IPS-20b (cell line): Measurements from ENCODE around the gene ENKUR.

Source experiments
- H3K27ac ChIP-seq: one replicate; pipeline ENCODE4 v1.5.1; 2013; ENCODE audit warnings: low read length
- H3K27me3 ChIP-seq: 2 replicates; pipeline ENCODE4 v1.6.1; 2013; ENCODE audit warnings: mild to moderate bottlenecking, low read length, inconsistent platforms; ENCODE audit not compliant: insufficient read depth
- H3K36me3 ChIP-seq: 2 replicates; pipeline ENCODE4 v1.6.1; 2013; ENCODE audit warnings: low read depth, mild to moderate bottlenecking, inconsistent platforms, low read length, moderate library complexity; ENCODE audit not compliant: insufficient read depth
- H3K4me1 ChIP-seq: 2 replicates; pipeline ENCODE4 v1.6.1; 2013; ENCODE audit warnings: mild to moderate bottlenecking, control low read depth, inconsistent platforms, low read length, moderate library complexity; ENCODE audit not compliant: insufficient read depth
- H3K4me3 ChIP-seq: 2 replicates; pipeline ENCODE4 v1.5.1; 2013; ENCODE audit warnings: mild to moderate bottlenecking, low read length, inconsistent platforms
- H3K9ac ChIP-seq: 2 replicates; pipeline ENCODE4 v1.6.1; 2013; ENCODE audit warnings: low read depth, mild to moderate bottlenecking, inconsistent platforms, low read length, moderate library complexity
- H3K9me3 ChIP-seq: 2 replicates; pipeline ENCODE4 v1.6.1; 2013; ENCODE audit warnings: mild to moderate bottlenecking, low read depth, low read length, inconsistent platforms; ENCODE audit not compliant: insufficient read depth

ENKUR gene

GRCh38 chr10:25015828-25016375 is at the start of gene ENKUR:
TSS of gene ENKUR (minus strand) at chr10:25016158. CDS start at chr10:25015936, 222 bp downstream.
- H3K9ac ChIP-seq = peak within 1 kb of the TSS; percentile 94
- peak within 1 kb of the TSS; percentile 88 for H3K4me3 ChIP-seq
- H3K36me3 ChIP-seq = no peaks in the 10 kb centered on the region
- H3K27ac ChIP-seq = peak within 1 kb of the TSS; percentile 89
- H3K9me3 ChIP-seq = no peaks in the 10 kb centered on the region
- no peaks in the 10 kb centered on the region for H3K27me3 ChIP-seq
- H3K4me1 ChIP-seq = no peaks in the 10 kb centered on the region; the same call in 1 of the 2 replicates

GRCh38 chr10:25064401-25064800 is 48.4 kb upstream of the ENKUR start:
- H3K4me3 ChIP-seq = no peak overlapping the region
- no peak overlapping the region for H3K9ac ChIP-seq
- no peaks in the 10 kb centered on the region for H3K36me3 ChIP-seq
- no peaks in the 10 kb centered on the region for H3K9me3 ChIP-seq
- 0 out of 2 replicates have a peak, but pooled peaks cover 3% of the 10 kb centered on the region for H3K4me1 ChIP-seq
- no peak overlapping the region for H3K27ac ChIP-seq
- peaks cover 42% of the 10 kb centered on the region for H3K27me3 ChIP-seq

GRCh38 chr10:25063644-25064043 is 47.7 kb upstream of the ENKUR start:
- Histone ChIP-seq H3K27ac (no peak overlapping the region), H3K27me3 (peaks cover 34% of the 10 kb centered on the region), H3K4me1 (no peaks in the 10 kb centered on the region), H3K9me3 (no peaks in the 10 kb centered on the region), H3K36me3 (no peaks in the 10 kb centered on the region), H3K4me3 (no peak overlapping the region), H3K9ac (no peak overlapping the region)

GRCh38 chr10:25063157-25063556 is 47.2 kb upstream of the ENKUR start:
- H3K9me3 ChIP-seq = no peaks in the 10 kb centered on the region
- no peak overlapping the region for H3K4me3 ChIP-seq
- no peak overlapping the region for H3K9ac ChIP-seq
- no peak overlapping the region for H3K27ac ChIP-seq
- no peaks in the 10 kb centered on the region for H3K36me3 ChIP-seq
- no peaks in the 10 kb centered on the region for H3K4me1 ChIP-seq
- peaks cover 29% of the 10 kb centered on the region for H3K27me3 ChIP-seq

GRCh38 chr10:25061711-25062449 is 45.9 kb upstream of the ENKUR start:
- Histone ChIP-seq H3K9me3 (no peaks in the 10 kb centered on the region), H3K27ac (no peak overlapping the region), H3K27me3 (peaks cover 17% of the 10 kb centered on the region), H3K4me3 (no peak overlapping the region), H3K36me3 (no peaks in the 10 kb centered on the region), H3K9ac (no peak overlapping the region), H3K4me1 (no peaks in the 10 kb centered on the region)

GRCh38 chr10:25061125-25061524 is 45.2 kb upstream of the ENKUR start:
- Histone ChIP-seq H3K27ac (no peak overlapping the region), H3K4me3 (no peak overlapping the region), H3K36me3 (no peaks in the 10 kb centered on the region), H3K4me1 (no peaks in the 10 kb centered on the region), H3K9me3 (no peaks in the 10 kb centered on the region), H3K9ac (no peak overlapping the region), H3K27me3 (peaks cover 10% of the 10 kb centered on the region)

- 0 out of 2 replicates have a peak, but pooled peaks cover 4% of the 10 kb centered on the region for H3K27me3 ChIP-seq
- H3K4me1 ChIP-seq = no peaks in the 10 kb centered on the region
- no peak overlapping the region for H3K9ac ChIP-seq
- H3K4me3 ChIP-seq = no peak overlapping the region
- H3K36me3 ChIP-seq = no peaks in the 10 kb centered on the region
- no peak overlapping the region for H3K27ac ChIP-seq
- no peaks in the 10 kb centered on the region for H3K9me3 ChIP-seq
Observed at GRCh38 chr10:25059990-25060389, 44.0 kb upstream of the ENKUR start.

GRCh38 chr10:25057886-25058285 is 41.9 kb upstream of the ENKUR start:
- 0 out of 2 replicates have a peak, but pooled peaks cover 4% of the 10 kb centered on the region for H3K27me3 ChIP-seq
- H3K4me3 ChIP-seq = no peak overlapping the region
- H3K9me3 ChIP-seq = no peaks in the 10 kb centered on the region
- H3K9ac ChIP-seq = no peak overlapping the region
- H3K4me1 ChIP-seq = no peaks in the 10 kb centered on the region
- H3K36me3 ChIP-seq = no peaks in the 10 kb centered on the region
- no peak overlapping the region for H3K27ac ChIP-seq

GRCh38 chr10:25056726-25057125 is 40.8 kb upstream of the ENKUR start:
- H3K27ac ChIP-seq = no peak overlapping the region
- H3K9me3 ChIP-seq = no peaks in the 10 kb centered on the region
- H3K4me3 ChIP-seq = no peak overlapping the region
- H3K27me3 ChIP-seq = 0 out of 2 replicates have a peak, but pooled peaks cover 1% of the 10 kb centered on the region
- no peaks in the 10 kb centered on the region for H3K36me3 ChIP-seq
- no peak overlapping the region for H3K9ac ChIP-seq
- H3K4me1 ChIP-seq = no peaks in the 10 kb centered on the region

GRCh38 chr10:25052012-25052411 is 36.1 kb upstream of the ENKUR start:
- Histone ChIP-seq H3K36me3 (no peaks in the 10 kb centered on the region), H3K4me1 (no peaks in the 10 kb centered on the region), H3K9ac (no peak overlapping the region), H3K27ac (no peak overlapping the region), H3K27me3 (no peaks in the 10 kb centered on the region), H3K9me3 (no peaks in the 10 kb centered on the region), H3K4me3 (no peak overlapping the region)

- Histone ChIP-seq H3K9me3 (no peaks in the 10 kb centered on the region), H3K4me3 (no peak overlapping the region), H3K27me3 (no peaks in the 10 kb centered on the region), H3K36me3 (no peaks in the 10 kb centered on the region), H3K9ac (no peak overlapping the region), H3K27ac (no peak overlapping the region), H3K4me1 (no peaks in the 10 kb centered on the region)
Observed at GRCh38 chr10:25050402-25050801, 34.4 kb upstream of the ENKUR start.

GRCh38 chr10:25049966-25050365 is 34.0 kb upstream of the ENKUR start:
- H3K9ac ChIP-seq = no peak overlapping the region
- H3K9me3 ChIP-seq = no peaks in the 10 kb centered on the region
- no peaks in the 10 kb centered on the region for H3K4me1 ChIP-seq
- no peak overlapping the region for H3K27ac ChIP-seq
- no peaks in the 10 kb centered on the region for H3K36me3 ChIP-seq
- no peak overlapping the region for H3K4me3 ChIP-seq
- H3K27me3 ChIP-seq = no peaks in the 10 kb centered on the region
